A204.1 (cell line): ENCODE measurements around the gene PDZD2.
"Not testable (repeated sequence)": the region's sequence is repeated elsewhere in the genome, so short reads cannot be mapped to it uniquely, and the experiment has no call there.

ENCODE experiments used
- FAIRE-seq: peaks from 2 replicates; lab custom pipeline; 2012; peaks lifted over from hg19 to GRCh38; lab: Jason Lieb, UNC

The PDZD2 gene

GRCh38 chr5:31638748-31639418 is at the start of gene PDZD2:
PDZD2 (plus strand) TSS chr5:31639131.
- FAIRE-seq, result no peak

GRCh38 chr5:31593665-31594064 is 45.3 kb upstream of the PDZD2 start:
- no peak for FAIRE-seq

- no peak for FAIRE-seq
Observed at GRCh38 chr5:31596354-31596753, 42.6 kb upstream of the PDZD2 start.

GRCh38 chr5:31598640-31599611 is 40.0 kb upstream of the PDZD2 start:
- no peak for FAIRE-seq

GRCh38 chr5:31602305-31602704 is 36.6 kb upstream of the PDZD2 start:
- FAIRE-seq, result not testable (repeated sequence)

- no peak for FAIRE-seq
Observed at GRCh38 chr5:31604240-31604639, 34.7 kb upstream of the PDZD2 start.

GRCh38 chr5:31604644-31605043 is 34.3 kb upstream of the PDZD2 start:
- FAIRE-seq, result no peak

GRCh38 chr5:31605920-31606319 is 33.0 kb upstream of the PDZD2 start:
- FAIRE-seq, result no peak

- FAIRE-seq, result no peak
Observed at GRCh38 chr5:31607546-31607945, 31.4 kb upstream of the PDZD2 start.

- no peak for FAIRE-seq
Observed at GRCh38 chr5:31611002-31611401, 27.9 kb upstream of the PDZD2 start.

GRCh38 chr5:31613651-31614050 is 25.3 kb upstream of the PDZD2 start:
- FAIRE-seq, result no peak

GRCh38 chr5:31614151-31615020 is 24.5 kb upstream of the PDZD2 start:
- no peak for FAIRE-seq

GRCh38 chr5:31617867-31618266 is 21.1 kb upstream of the PDZD2 start:
- no peak for FAIRE-seq

- FAIRE-seq, result no peak
Observed at GRCh38 chr5:31620026-31620425, 18.9 kb upstream of the PDZD2 start.

GRCh38 chr5:31623249-31623648 is 15.7 kb upstream of the PDZD2 start:
- no peak for FAIRE-seq

- FAIRE-seq, result no peak
Observed at GRCh38 chr5:31625394-31625793, 13.5 kb upstream of the PDZD2 start.

GRCh38 chr5:31626156-31626555 is 12.8 kb upstream of the PDZD2 start:
- no peak for FAIRE-seq

GRCh38 chr5:31626604-31627234 is 12.2 kb upstream of the PDZD2 start:
- FAIRE-seq, result no peak

GRCh38 chr5:31630931-31631330 is 8.0 kb upstream of the PDZD2 start:
- no peak for FAIRE-seq

- FAIRE-seq, result no peak
Observed at GRCh38 chr5:31632460-31632859, 6.5 kb upstream of the PDZD2 start.

- FAIRE-seq, result no peak
Observed at GRCh38 chr5:31635446-31635845, 3.5 kb upstream of the PDZD2 start.

- FAIRE-seq, result no peak
Observed at GRCh38 chr5:31637851-31638250, 1.1 kb upstream of the PDZD2 start.
